ENCODE results near the gene GRAP.
"Not testable (repeated sequence)": the region's sequence is repeated elsewhere in the genome, so short reads cannot be mapped to it uniquely, and the experiment has no call there.

DNA sequence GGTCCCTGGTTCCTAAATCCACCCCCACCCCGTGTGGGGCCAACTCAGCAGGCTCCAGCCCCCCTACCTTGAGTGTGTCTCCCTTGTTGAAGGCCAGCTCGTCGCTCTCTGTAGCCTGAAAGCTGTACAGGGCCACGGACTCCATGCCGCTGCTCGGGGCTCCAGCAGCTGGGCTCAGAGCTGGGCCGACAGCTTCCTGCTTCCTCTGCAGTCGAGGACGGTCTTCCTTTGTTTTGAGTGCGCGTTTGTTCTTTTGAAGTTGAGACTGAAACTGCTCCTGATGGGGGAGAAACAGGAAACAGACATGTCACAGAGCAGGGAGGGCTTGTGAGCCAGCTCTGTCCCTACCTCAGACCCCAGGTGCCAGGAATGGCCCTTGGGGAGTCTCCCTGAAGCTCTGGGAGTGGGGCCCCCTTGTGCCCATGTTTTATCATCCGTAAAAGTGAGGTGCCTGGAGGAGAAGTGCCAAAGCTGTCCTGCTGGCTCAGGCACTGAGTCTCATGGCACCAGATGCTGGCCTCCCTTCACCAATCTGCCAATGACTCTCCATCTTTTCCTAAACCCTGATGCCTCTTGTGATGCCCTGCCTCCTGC is at the start of gene GRAP:
- not testable (repeated sequence) for TF ChIP-seq POLR2A, POLR2AphosphoS5 (IDR thresholded peaks at IDR 0.05)
- TF ChIP-seq, protein P1, sequence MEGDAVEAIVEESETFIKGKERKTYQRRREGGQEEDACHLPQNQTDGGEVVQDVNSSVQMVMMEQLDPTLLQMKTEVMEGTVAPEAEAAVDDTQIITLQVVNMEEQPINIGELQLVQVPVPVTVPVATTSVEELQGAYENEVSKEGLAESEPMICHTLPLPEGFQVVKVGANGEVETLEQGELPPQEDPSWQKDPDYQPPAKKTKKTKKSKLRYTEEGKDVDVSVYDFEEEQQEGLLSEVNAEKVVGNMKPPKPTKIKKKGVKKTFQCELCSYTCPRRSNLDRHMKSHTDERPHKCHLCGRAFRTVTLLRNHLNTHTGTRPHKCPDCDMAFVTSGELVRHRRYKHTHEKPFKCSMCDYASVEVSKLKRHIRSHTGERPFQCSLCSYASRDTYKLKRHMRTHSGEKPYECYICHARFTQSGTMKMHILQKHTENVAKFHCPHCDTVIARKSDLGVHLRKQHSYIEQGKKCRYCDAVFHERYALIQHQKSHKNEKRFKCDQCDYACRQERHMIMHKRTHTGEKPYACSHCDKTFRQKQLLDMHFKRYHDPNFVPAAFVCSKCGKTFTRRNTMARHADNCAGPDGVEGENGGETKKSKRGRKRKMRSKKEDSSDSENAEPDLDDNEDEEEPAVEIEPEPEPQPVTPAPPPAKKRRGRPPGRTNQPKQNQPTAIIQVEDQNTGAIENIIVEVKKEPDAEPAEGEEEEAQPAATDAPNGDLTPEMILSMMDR (IDR thresholded peaks at IDR 0.05 in 8 of 11, conservative IDR thresholded peaks at IDR 0.05 in 3 of 11) = not testable (repeated sequence)
